HL-60 (cell line): ENCODE data around the gene FLAD1.

Experiments used
- DNase-seq, 2 experiments: peaks; one replicate each; pipeline ENCODE4 v3.0.0-alpha.2; 2010 to 2020; ENCODE audit warnings: low read depth in 1 of 2, low spot score in 1 of 2
- H3K27ac ChIP-seq: fragments of 250-450 bp; sonication (Bioruptor Pico); replicated peaks from 2 replicates; pipeline ENCODE4 v1.5.1; 2020; ENCODE audit warnings: mild to moderate bottlenecking, moderate library complexity
- H3K27me3 ChIP-seq: fragments of 250-450 bp; sonication (Bioruptor Pico); 2 replicates; pipeline ENCODE4 v1.5.1; 2021; ENCODE audit warnings: mild to moderate bottlenecking, moderate library complexity; ENCODE audit not compliant: insufficient read depth, poor library complexity, severe bottlenecking
- H3K4me3 ChIP-seq: replicated peaks from 2 replicates; pipeline ENCODE4 v1.5.1; 2011; ENCODE audit warnings: mild to moderate bottlenecking, control low read depth, low read length; ENCODE audit not compliant: insufficient read depth
- CTCF ChIP-seq: IDR thresholded peaks from one replicate; pipeline ENCODE4 v1.5.1; 2011; ENCODE audit warnings: low read length, control low read depth, inconsistent platforms; ENCODE audit not compliant: insufficient read depth
- GABPA ChIP-seq: IDR thresholded peaks from 2 replicates; pipeline ENCODE4 v1.6.1; 2012; ENCODE audit warnings: low read depth
- POLR2AphosphoS5 ChIP-seq: IDR thresholded peaks from 2 replicates; pipeline ENCODE4 v1.6.1; 2012; ENCODE audit warnings: low read depth
- REST ChIP-seq: IDR thresholded peaks from 2 replicates; pipeline ENCODE4 v1.6.1; 2012; ENCODE audit warnings: low read depth; ENCODE audit not compliant: insufficient replicate concordance
- SPI1 ChIP-seq: IDR thresholded peaks from 2 replicates; pipeline ENCODE4 v1.6.1; 2012; ENCODE audit warnings: low read depth, mild to moderate bottlenecking, borderline replicate concordance

Gene FLAD1

GRCh38 chr1:155000411-155000725, 17.2 kb downstream of the FLAD1 start:
- no peak for DNase-seq
- TF ChIP-seq REST (no peak), POLR2AphosphoS5 (no peak; the same call in 1 of the 2 replicates), GABPA (no peak)
- Histone ChIP-seq H3K27me3 (no peaks in the 10 kb centered on the region), H3K27ac (peak overlapping the region; percentile 88), H3K4me3 (peak overlapping the region; percentile 72)

GRCh38 chr1:155000726-155001424, 17.7 kb downstream of the FLAD1 start:
- H3K27ac ChIP-seq, result peak overlapping the region; percentile 88
- DNase-seq, result peak; percentile 92
- no peaks in the 10 kb centered on the region for H3K27me3 ChIP-seq
- H3K4me3 ChIP-seq, result peak overlapping the region; percentile 72
- no peak for TF ChIP-seq SPI1
- peak; percentile 31 for TF ChIP-seq REST

- TF ChIP-seq POLR2AphosphoS5, result no peak
- TF ChIP-seq REST, result no peak
- no peak for TF ChIP-seq CTCF
- no peak for TF ChIP-seq SPI1
- no peak for TF ChIP-seq GABPA
- H3K27ac ChIP-seq, result peak overlapping the region; percentile 88
- H3K27me3 ChIP-seq, result no peaks in the 10 kb centered on the region
- H3K4me3 ChIP-seq, result peak overlapping the region; percentile 72
- no peak for DNase-seq
Observed at GRCh38 chr1:155001425-155001674, 18.2 kb downstream of the FLAD1 start.

GRCh38 chr1:155001675-155002463, 18.7 kb downstream of the FLAD1 start:
- peak overlapping the region; percentile 88 for H3K27ac ChIP-seq
- peak; percentile 100 for DNase-seq
- TF ChIP-seq REST (no peak), GABPA (no peak), POLR2AphosphoS5 (no peak; the same call in 1 of the 2 replicates), SPI1 (no peak), CTCF (no peak)
- no peaks in the 10 kb centered on the region for H3K27me3 ChIP-seq
- peak overlapping the region; percentile 72 for H3K4me3 ChIP-seq
